ENCODE measurements around the gene TRIM15. TPM values are rescaled to one million over a fixed set of nuclear protein-coding genes. Genes with fewer than 3 reads are reported as not detected.
A peak's percentile ranks its signal among the peaks of the same experiment; 100 is the strongest.
"Not testable (repeated sequence)": the region's sequence is repeated elsewhere in the genome, so short reads cannot be mapped to it uniquely, and the experiment has no call there.

The TRIM15 gene
- total RNA-seq, 1 experiment from 2014 or later, result 0.86 TPM

GRCh38 chr6:30198166-30199084 lies 35.1 kb downstream of the TRIM15 start:
- no peak for DNase-seq (ENCODE audit: low read depth)

GRCh38 chr6:30200551-30201281 lies 37.4 kb downstream of the TRIM15 start:
- DNase-seq (ENCODE audit: low read depth), result no peak

- no peak for DNase-seq (ENCODE audit: low read depth)
Measured at GRCh38 chr6:30202366-30202765, 39.0 kb downstream of the TRIM15 start.

- DNase-seq (ENCODE audit: low read depth), result no peak
Measured at GRCh38 chr6:30204116-30204515, 40.8 kb downstream of the TRIM15 start.

GRCh38 chr6:30206152-30206551 lies 42.8 kb downstream of the TRIM15 start:
- DNase-seq (ENCODE audit: low read depth), result no peak

GRCh38 chr6:30206799-30207618 lies 43.7 kb downstream of the TRIM15 start:
- DNase-seq (ENCODE audit: low read depth), result no peak

- peak; percentile 56 for DNase-seq (ENCODE audit: low read depth)
Measured at GRCh38 chr6:30207619-30208295, 44.4 kb downstream of the TRIM15 start.

- no peak for DNase-seq (ENCODE audit: low read depth)
Measured at GRCh38 chr6:30211306-30211705, 48.0 kb downstream of the TRIM15 start.

- DNase-seq (ENCODE audit: low read depth), result no peak
Measured at GRCh38 chr6:30211899-30212298, 48.6 kb downstream of the TRIM15 start.

- DNase-seq (ENCODE audit: low read depth), result peak; percentile 99
Measured at GRCh38 chr6:30212865-30213666, 49.7 kb downstream of the TRIM15 start, which contains the start of gene TRIM26. Gene TRIM26, minus strand, starts transcription at chr6:30213406. Its CDS starts 14,303 bp downstream, at chr6:30199103.

- DNase-seq (ENCODE audit: low read depth), result no peak
Measured at GRCh38 chr6:30213667-30213956, 50.3 kb downstream of the TRIM15 start.

GRCh38 chr6:30213957-30214656 lies 50.8 kb downstream of the TRIM15 start:
- peak; percentile 89 for DNase-seq (ENCODE audit: low read depth)

GRCh38 chr6:30214657-30214982 lies 51.3 kb downstream of the TRIM15 start:
- DNase-seq (ENCODE audit: low read depth), result no peak

- no peak for DNase-seq (ENCODE audit: low read depth)
Measured at GRCh38 chr6:30216096-30216495, 52.8 kb downstream of the TRIM15 start.

GRCh38 chr6:30219244-30219643 lies 55.9 kb downstream of the TRIM15 start:
- DNase-seq (ENCODE audit: low read depth), result peak; percentile 61

- DNase-seq (ENCODE audit: low read depth), result not testable (repeated sequence)
Measured at GRCh38 chr6:30221395-30221794, 58.0 kb downstream of the TRIM15 start.

- not testable (repeated sequence) for DNase-seq (ENCODE audit: low read depth)
Measured at GRCh38 chr6:30221956-30222355, 58.6 kb downstream of the TRIM15 start.
